ENCODE data around the gene ASTL. TPM values are rescaled to one million over a fixed set of nuclear protein-coding genes. Genes with fewer than 3 reads are reported as not detected.

ASTL gene
- total RNA-seq, 2 experiments from 2014 or later: 0.49 TPM; not detected in 1

DNA sequence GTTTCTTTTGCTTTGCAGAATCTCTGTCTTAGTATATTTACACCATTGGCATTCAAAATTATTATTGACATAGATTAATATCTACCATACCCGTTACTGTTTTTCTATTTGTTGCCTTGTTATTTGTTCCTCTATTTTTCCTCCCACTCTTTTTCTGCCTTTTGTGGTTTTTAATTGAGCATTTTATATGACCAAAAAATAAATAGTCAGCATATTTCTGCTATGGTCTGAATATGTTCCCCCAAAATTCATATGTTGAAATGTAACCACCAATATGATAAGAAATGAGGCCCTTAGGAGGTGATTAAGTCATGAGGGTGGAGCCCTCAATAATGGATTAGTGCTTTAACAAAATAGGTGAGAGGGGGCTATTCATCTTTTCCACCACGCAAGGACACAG, 57.3 kb downstream of the ASTL start:
- intact Hi-C loops (cut with micrococcal nuclease; ENCODE audit: unreplicated experiment): no loop called here
- Histone ChIP-seq H4K20me1 (ENCODE audit: insufficient read depth, low read length) (no peaks in the 10 kb centered on the region), H3K9me3 (ENCODE audit: low read length) (0 out of 2 replicates have a peak, but pooled peaks cover 4% of the 10 kb centered on the region), H2AFZ (ENCODE audit: low read length) (no peak overlapping the region), H3K9me2 (ENCODE audit: insufficient read depth, low read length) (no peaks in the 10 kb centered on the region), H3K4me3 (ENCODE audit: low read depth, low read length, poor library complexity, severe bottlenecking) (no peak overlapping the region), H3K4me2 (ENCODE audit: low read length) (no peak overlapping the region), H3K4me1 (ENCODE audit: insufficient read depth, low read length, poor library complexity, severe bottlenecking) (no peaks in the 10 kb centered on the region), H3K79me2 (ENCODE audit: insufficient read depth, low read depth, low read length) (no peaks in the 10 kb centered on the region), H3K36me3 (ENCODE audit: insufficient read depth, low read length) (no peaks in the 10 kb centered on the region), H3K27ac (ENCODE audit: low read depth, low read length, poor library complexity, severe bottlenecking) (no peak overlapping the region)
- DNase-seq (ENCODE audit: low spot score): no peak
- CTCF ChIA-PET (ENCODE audit: unreplicated experiment): no interaction called here
- POLR2A ChIA-PET: no interaction called here
- no TSS peak for BruUV-seq (replicated peaks)
- TF ChIP-seq CTCF (conservative IDR thresholded peaks at IDR 0.05; ENCODE audit: low read length) (no peak), EZH2phosphoT487 (IDR thresholded peaks at IDR 0.05; ENCODE audit: borderline replicate concordance, low read depth, low read length) (no peak)

DNA sequence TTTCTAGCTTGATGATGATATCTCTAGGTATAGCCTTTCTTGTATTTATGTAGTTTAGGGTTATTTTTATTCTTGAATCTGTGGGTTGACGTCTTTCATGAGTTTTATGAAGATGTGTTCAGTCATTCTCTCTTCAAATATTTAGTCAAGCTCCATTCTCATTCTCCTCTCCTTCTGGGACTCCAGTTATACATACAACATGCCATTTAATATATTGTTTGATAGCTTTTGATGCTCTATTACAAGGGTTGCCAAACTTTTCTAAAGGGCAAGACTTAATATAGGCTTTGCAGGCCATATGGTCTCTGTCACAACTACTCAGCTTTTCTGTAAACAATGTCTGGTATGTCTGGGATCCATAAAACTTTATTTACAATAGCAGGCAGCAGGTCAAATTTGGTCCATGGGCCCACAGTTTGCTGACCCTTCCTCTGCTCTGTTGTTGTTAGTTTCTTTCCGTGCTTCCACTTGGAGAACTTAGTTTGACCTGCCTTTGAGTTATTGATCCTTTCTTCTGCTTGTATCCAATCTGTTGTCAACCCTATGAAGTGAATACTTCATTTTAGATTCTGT, 63.0 kb downstream of the ASTL start:
- Histone ChIP-seq H3K4me1 (ENCODE audit: insufficient read depth, low read length, poor library complexity, severe bottlenecking) (no peaks in the 10 kb centered on the region), H3K27ac (ENCODE audit: low read depth, low read length, poor library complexity, severe bottlenecking) (no peak overlapping the region), H3K79me2 (ENCODE audit: insufficient read depth, low read depth, low read length) (no peaks in the 10 kb centered on the region), H3K9me3 (ENCODE audit: low read length) (0 out of 2 replicates have a peak, but pooled peaks cover 4% of the 10 kb centered on the region), H3K4me2 (ENCODE audit: low read length) (no peak overlapping the region), H4K20me1 (ENCODE audit: insufficient read depth, low read length) (no peaks in the 10 kb centered on the region), H3K4me3 (ENCODE audit: low read depth, low read length, poor library complexity, severe bottlenecking) (no peak overlapping the region), H3K9me2 (ENCODE audit: insufficient read depth, low read length) (no peaks in the 10 kb centered on the region), H3K36me3 (ENCODE audit: insufficient read depth, low read length) (no peaks in the 10 kb centered on the region), H2AFZ (ENCODE audit: low read length) (no peak overlapping the region)
- TF ChIP-seq EZH2phosphoT487 (IDR thresholded peaks at IDR 0.05; ENCODE audit: borderline replicate concordance, low read depth, low read length) (no peak), CTCF (conservative IDR thresholded peaks at IDR 0.05; ENCODE audit: low read length) (no peak)
- intact Hi-C loops (cut with micrococcal nuclease; ENCODE audit: unreplicated experiment): no loop called here
- ChIA-PET POLR2A (no interaction called here), CTCF (ENCODE audit: unreplicated experiment) (no interaction called here)
- no peak for DNase-seq (ENCODE audit: low spot score)
- BruUV-seq (replicated peaks): no TSS peak

- H3K79me2 ChIP-seq (ENCODE audit: insufficient read depth, low read depth, low read length): no peaks in the 10 kb centered on the region
- TF ChIP-seq CTCF (conservative IDR thresholded peaks at IDR 0.05; ENCODE audit: low read length) (no peak), EZH2phosphoT487 (IDR thresholded peaks at IDR 0.05; ENCODE audit: borderline replicate concordance, low read depth, low read length) (no peak)
- H3K4me3 ChIP-seq (ENCODE audit: low read depth, low read length, poor library complexity, severe bottlenecking): no peak overlapping the region
- DNase-seq (ENCODE audit: low spot score): no peak
- H3K9me2 ChIP-seq (ENCODE audit: insufficient read depth, low read length): no peaks in the 10 kb centered on the region
- no peaks in the 10 kb centered on the region for H3K36me3 ChIP-seq (ENCODE audit: insufficient read depth, low read length)
- ChIA-PET POLR2A (no interaction called here), CTCF (ENCODE audit: unreplicated experiment) (no interaction called here)
- intact Hi-C loops (cut with micrococcal nuclease; ENCODE audit: unreplicated experiment): no loop called here
- H3K4me1 ChIP-seq (ENCODE audit: insufficient read depth, low read length, poor library complexity, severe bottlenecking): no peaks in the 10 kb centered on the region
- H3K9me3 ChIP-seq (ENCODE audit: low read length): 0 out of 2 replicates have a peak, but pooled peaks cover 4% of the 10 kb centered on the region
- H3K27ac ChIP-seq (ENCODE audit: low read depth, low read length, poor library complexity, severe bottlenecking): no peak overlapping the region
- H3K4me2 ChIP-seq (ENCODE audit: low read length): no peak overlapping the region
- no peak overlapping the region for H2AFZ ChIP-seq (ENCODE audit: low read length)
- no TSS peak for BruUV-seq (replicated peaks)
- H4K20me1 ChIP-seq (ENCODE audit: insufficient read depth, low read length): no peaks in the 10 kb centered on the region
These were observed 64.1 kb downstream of the ASTL start for GRCh38 chr2:96074156-96074555.
